GM12892 (cell line): ENCODE results near the gene ITGB8.

Experiments
- POLR2A ChIP-seq: IDR thresholded peaks from 2 replicates; pipeline ENCODE4 v1.6.1; 2011; ENCODE audit warnings: low read depth, low read length, control low read depth
- POLR2AphosphoS5 ChIP-seq: IDR thresholded peaks from 2 replicates; pipeline ENCODE4 v1.6.1; 2011; ENCODE audit warnings: low read depth, low read length, control low read depth

GRCh38 chr7:20326342-20326741 is 4.4 kb upstream of the ITGB8 start:
- TF ChIP-seq POLR2A (no peak), POLR2AphosphoS5 (no peak)
